Karpas-422 (cell line): Measurements from ENCODE around the gene FNTB. TPM values are rescaled to one million over a fixed set of nuclear protein-coding genes. Genes with fewer than 3 reads are reported as not detected.
"Not testable (repeated sequence)": the region's sequence is repeated elsewhere in the genome, so short reads cannot be mapped to it uniquely, and the experiment has no call there.

Experiments
- DNase-seq: peaks from one replicate; pipeline ENCODE4 v3.0.0-alpha.2; 2015
- H2AFZ ChIP-seq: fragments of 200-600 bp; sonication (generic); 2 replicates; pipeline ENCODE4 v1.6.1; 2014; ENCODE audit warnings: antibody characterized with exemption, low read length, mixed read lengths
- H3K27ac ChIP-seq: fragments of 200-600 bp; sonication (generic); 2 replicates; pipeline ENCODE4 v1.5.1; 2014; ENCODE audit warnings: mild to moderate bottlenecking, low read length, moderate library complexity
- H3K27me3 ChIP-seq: fragments of 200-600 bp; sonication (generic); 2 replicates; pipeline ENCODE4 v1.6.1; 2014; ENCODE audit warnings: low read length, mixed read lengths
- H3K36me3 ChIP-seq: fragments of 200-600 bp; sonication (generic); 2 replicates; pipeline ENCODE4 v1.6.1; 2014; ENCODE audit warnings: low read length, mixed read lengths; ENCODE audit not compliant: insufficient read depth
- H3K4me1 ChIP-seq: fragments of 200-600 bp; sonication (generic); 2 replicates; pipeline ENCODE4 v1.6.1; 2014; ENCODE audit warnings: mild to moderate bottlenecking, low read length, mixed read lengths
- H3K4me2 ChIP-seq: fragments of 200-600 bp; sonication (generic); 2 replicates; pipeline ENCODE4 v1.6.1; 2014; ENCODE audit warnings: low read length, low read depth, mild to moderate bottlenecking; ENCODE audit not compliant: poor library complexity, severe bottlenecking
- H3K4me3 ChIP-seq: fragments of 200-600 bp; sonication (generic); 2 replicates; pipeline ENCODE4 v1.5.1; 2014; ENCODE audit warnings: mild to moderate bottlenecking, antibody characterized with exemption, low read length, mixed read lengths
- H3K79me2 ChIP-seq: fragments of 200-600 bp; sonication (generic); 2 replicates; pipeline ENCODE4 v1.6.1; 2014; ENCODE audit warnings: mild to moderate bottlenecking, low read length, mixed read lengths
- H3K9ac ChIP-seq: fragments of 200-600 bp; sonication (generic); 2 replicates; pipeline ENCODE4 v1.6.0; 2014; ENCODE audit warnings: low read length
- H3K9me2 ChIP-seq: fragments of 200-600 bp; sonication (generic), shearing (Covaris generic); replicated peaks from 2 replicates; pipeline ENCODE4 v1.6.0; 2014; ENCODE audit warnings: mild to moderate bottlenecking, low read length, moderate library complexity; ENCODE audit not compliant: insufficient read depth
- H3K9me3 ChIP-seq: fragments of 300-700, 200-600 bp; sonication (generic); 2 replicates; pipeline ENCODE4 v1.6.1; 2014; ENCODE audit warnings: low read length, mixed read lengths
- H4K20me1 ChIP-seq: fragments of 200-600 bp; sonication (generic); 2 replicates; pipeline ENCODE4 v1.6.1; 2014; ENCODE audit warnings: mild to moderate bottlenecking, antibody characterized with exemption, low read length, low read depth; ENCODE audit not compliant: insufficient read depth
- total RNA-seq: library from RNA; depleted of rRNA; stranded (reverse); fragments of >200 nt; shearing (Covaris generic); gene quantifications from 2 replicates; pipeline ENCODE4 v1.2.3, GENCODE V29; 2014; ENCODE audit warnings: low replicate concordance

The FNTB gene
- total RNA-seq, 1 experiment from 2014 or later: 16.0 TPM

GRCh38 chr14:65086686-65087085 is 100.0 kb downstream of the FNTB start:
- Histone ChIP-seq H3K79me2 (peaks cover 94% of the 10 kb centered on the region), H3K36me3 (peaks cover 85% of the 10 kb centered on the region), H3K4me1 (peaks cover 49% of the 10 kb centered on the region)
- H3K4me2 ChIP-seq, H3K9me3 ChIP-seq, H3K4me3 ChIP-seq, H3K9me2 ChIP-seq, DNase-seq, H3K9ac ChIP-seq, H3K27ac ChIP-seq, H2AFZ ChIP-seq, H4K20me1 ChIP-seq, H3K27me3 ChIP-seq: not testable (repeated sequence)

GRCh38 chr14:65087835-65088234 is 101.1 kb downstream of the FNTB start:
- not testable (repeated sequence) for H3K9me2 ChIP-seq, H3K27me3 ChIP-seq, H3K27ac ChIP-seq, H3K9me3 ChIP-seq, H3K9ac ChIP-seq, DNase-seq, H3K4me2 ChIP-seq, H4K20me1 ChIP-seq, H3K4me3 ChIP-seq, H2AFZ ChIP-seq
- Histone ChIP-seq H3K79me2 (peaks cover 94% of the 10 kb centered on the region), H3K4me1 (peaks cover 37% of the 10 kb centered on the region), H3K36me3 (peaks cover 88% of the 10 kb centered on the region)

- H4K20me1 ChIP-seq: no peaks in the 10 kb centered on the region; the same call in 1 of the 2 replicates
- H3K4me2 ChIP-seq: no peak overlapping the region
- no peak overlapping the region for H3K4me3 ChIP-seq
- H3K9me3 ChIP-seq: no peaks in the 10 kb centered on the region
- H3K27ac ChIP-seq: no peak overlapping the region
- H3K27me3 ChIP-seq: no peaks in the 10 kb centered on the region
- H3K36me3 ChIP-seq: peaks cover 95% of the 10 kb centered on the region
- DNase-seq: no peak
- H3K4me1 ChIP-seq: peaks cover 8% of the 10 kb centered on the region
- H3K79me2 ChIP-seq: peaks cover 94% of the 10 kb centered on the region
- no peak overlapping the region for H3K9ac ChIP-seq
- no peaks in the 10 kb centered on the region for H3K9me2 ChIP-seq
- no peak overlapping the region for H2AFZ ChIP-seq
Measured at GRCh38 chr14:65092349-65092748, 105.7 kb downstream of the FNTB start.

GRCh38 chr14:65095633-65096205 is 109.0 kb downstream of the FNTB start:
- Histone ChIP-seq H3K4me2 (no peak overlapping the region), H4K20me1 (no peaks in the 10 kb centered on the region; the same call in 1 of the 2 replicates), H3K27ac (no peak overlapping the region), H2AFZ (no peak overlapping the region), H3K9me3 (no peaks in the 10 kb centered on the region), H3K79me2 (peaks cover 96% of the 10 kb centered on the region), H3K4me3 (no peak overlapping the region), H3K36me3 (peaks cover 85% of the 10 kb centered on the region), H3K9me2 (no peaks in the 10 kb centered on the region), H3K4me1 (peaks cover 26% of the 10 kb centered on the region), H3K27me3 (no peaks in the 10 kb centered on the region), H3K9ac (no peak overlapping the region)
- no peak for DNase-seq

GRCh38 chr14:65096323-65097089 is 109.8 kb downstream of the FNTB start:
- H3K4me1 ChIP-seq: peaks cover 31% of the 10 kb centered on the region
- no peak overlapping the region for H3K4me2 ChIP-seq
- H3K9me3 ChIP-seq: no peaks in the 10 kb centered on the region
- H3K9ac ChIP-seq: no peak overlapping the region
- DNase-seq: no peak
- H3K36me3 ChIP-seq: peaks cover 77% of the 10 kb centered on the region
- H3K4me3 ChIP-seq: no peak overlapping the region
- H3K79me2 ChIP-seq: peaks cover 96% of the 10 kb centered on the region
- no peaks in the 10 kb centered on the region for H3K27me3 ChIP-seq
- H4K20me1 ChIP-seq: no peaks in the 10 kb centered on the region; the same call in 1 of the 2 replicates
- H3K9me2 ChIP-seq: no peaks in the 10 kb centered on the region
- H2AFZ ChIP-seq: no peak overlapping the region
- H3K27ac ChIP-seq: no peak overlapping the region

GRCh38 chr14:65098586-65098985 is 111.9 kb downstream of the FNTB start:
- Histone ChIP-seq H3K9ac (peak overlapping the region; percentile 16; the same call in 1 of the 2 replicates), H2AFZ (no peak overlapping the region), H3K4me2 (peak overlapping the region; percentile 98), H3K9me2 (no peaks in the 10 kb centered on the region), H3K4me1 (peaks cover 38% of the 10 kb centered on the region), H3K36me3 (peaks cover 58% of the 10 kb centered on the region), H3K79me2 (peaks cover 85% of the 10 kb centered on the region), H3K27ac (peak overlapping the region; percentile 30), H3K27me3 (no peaks in the 10 kb centered on the region), H4K20me1 (no peaks in the 10 kb centered on the region; the same call in 1 of the 2 replicates), H3K4me3 (0 out of 2 replicates have a peak overlapping the region, but pooled peaks have one; percentile 4), H3K9me3 (no peaks in the 10 kb centered on the region)
- peak; percentile 64 for DNase-seq

- Histone ChIP-seq H3K9me3 (no peaks in the 10 kb centered on the region), H3K4me3 (peak overlapping the region; percentile 89), H2AFZ (no peak overlapping the region), H4K20me1 (no peaks in the 10 kb centered on the region), H3K9me2 (no peaks in the 10 kb centered on the region), H3K36me3 (peaks cover 34% of the 10 kb centered on the region), H3K9ac (peak overlapping the region; percentile 95), H3K4me2 (peak overlapping the region; percentile 98), H3K27me3 (no peaks in the 10 kb centered on the region), H3K4me1 (peaks cover 39% of the 10 kb centered on the region), H3K27ac (peak overlapping the region; percentile 68), H3K79me2 (peaks cover 60% of the 10 kb centered on the region)
- DNase-seq: peak; percentile 63
Measured at GRCh38 chr14:65100922-65101541, 114.3 kb downstream of the FNTB start.
